ENCODE results near the gene HSPH1.

The HSPH1 gene

GRCh38 chr13:31192306-31192705 lies 30.6 kb upstream of the HSPH1 start:
- Histone ChIP-seq H3K27ac (ENCODE audit: poor library complexity, severe bottlenecking) (no peak overlapping the region), H3K4me3 (ENCODE audit: severe bottlenecking) (no peak overlapping the region), H3K4me1 (ENCODE audit: insufficient read depth, poor library complexity, severe bottlenecking) (no peaks in the 10 kb centered on the region), H3K27me3 (ENCODE audit: insufficient read depth, poor library complexity, severe bottlenecking) (no peaks in the 10 kb centered on the region), H3K36me3 (ENCODE audit: low read depth) (no peaks in the 10 kb centered on the region), H3K9me3 (ENCODE audit: severe bottlenecking) (no peaks in the 10 kb centered on the region)
- no peak for TF ChIP-seq CTCF (IDR thresholded peaks at IDR 0.05; ENCODE audit: poor library complexity, severe bottlenecking)
- ATAC-seq (ENCODE audit: low read depth): no peak
- no peak for DNase-seq (ENCODE audit: low spot score)

- no peak for TF ChIP-seq CTCF (IDR thresholded peaks at IDR 0.05; ENCODE audit: poor library complexity, severe bottlenecking)
- H3K36me3 ChIP-seq (ENCODE audit: low read depth): no peaks in the 10 kb centered on the region
- no peaks in the 10 kb centered on the region for H3K27me3 ChIP-seq (ENCODE audit: insufficient read depth, poor library complexity, severe bottlenecking)
- ATAC-seq (ENCODE audit: low read depth): no peak
- no peak overlapping the region for H3K27ac ChIP-seq (ENCODE audit: poor library complexity, severe bottlenecking)
- DNase-seq (ENCODE audit: low spot score): no peak
- H3K4me1 ChIP-seq (ENCODE audit: insufficient read depth, poor library complexity, severe bottlenecking): no peaks in the 10 kb centered on the region
- no peaks in the 10 kb centered on the region for H3K9me3 ChIP-seq (ENCODE audit: severe bottlenecking)
- H3K4me3 ChIP-seq (ENCODE audit: severe bottlenecking): no peak overlapping the region
These were observed 30.0 kb upstream of the HSPH1 start for GRCh38 chr13:31191748-31192147.

- H3K4me3 ChIP-seq (ENCODE audit: severe bottlenecking): no peak overlapping the region
- DNase-seq (ENCODE audit: low spot score) (no peak), ATAC-seq (ENCODE audit: low read depth) (no peak)
- TF ChIP-seq CTCF (IDR thresholded peaks at IDR 0.05; ENCODE audit: poor library complexity, severe bottlenecking): no peak
- H3K27ac ChIP-seq (ENCODE audit: poor library complexity, severe bottlenecking): no peak overlapping the region
- no peaks in the 10 kb centered on the region for H3K4me1 ChIP-seq (ENCODE audit: insufficient read depth, poor library complexity, severe bottlenecking)
- no peaks in the 10 kb centered on the region for H3K36me3 ChIP-seq (ENCODE audit: low read depth)
- H3K9me3 ChIP-seq (ENCODE audit: severe bottlenecking): no peaks in the 10 kb centered on the region
- H3K27me3 ChIP-seq (ENCODE audit: insufficient read depth, poor library complexity, severe bottlenecking): no peaks in the 10 kb centered on the region
These were observed 23.4 kb upstream of the HSPH1 start for GRCh38 chr13:31184981-31185645.

GRCh38 chr13:31184451-31184850 lies 22.7 kb upstream of the HSPH1 start:
- Histone ChIP-seq H3K27me3 (ENCODE audit: insufficient read depth, poor library complexity, severe bottlenecking) (no peaks in the 10 kb centered on the region), H3K27ac (ENCODE audit: poor library complexity, severe bottlenecking) (no peak overlapping the region), H3K36me3 (ENCODE audit: low read depth) (no peaks in the 10 kb centered on the region), H3K9me3 (ENCODE audit: severe bottlenecking) (no peaks in the 10 kb centered on the region), H3K4me3 (ENCODE audit: severe bottlenecking) (no peak overlapping the region), H3K4me1 (ENCODE audit: insufficient read depth, poor library complexity, severe bottlenecking) (no peaks in the 10 kb centered on the region)
- TF ChIP-seq CTCF (IDR thresholded peaks at IDR 0.05; ENCODE audit: poor library complexity, severe bottlenecking): no peak
- no peak for ATAC-seq (ENCODE audit: low read depth)
- DNase-seq (ENCODE audit: low spot score): no peak

GRCh38 chr13:31182987-31183386 lies 21.3 kb upstream of the HSPH1 start:
- Histone ChIP-seq H3K36me3 (ENCODE audit: low read depth) (no peaks in the 10 kb centered on the region), H3K4me3 (ENCODE audit: severe bottlenecking) (no peak overlapping the region), H3K9me3 (ENCODE audit: severe bottlenecking) (no peaks in the 10 kb centered on the region), H3K4me1 (ENCODE audit: insufficient read depth, poor library complexity, severe bottlenecking) (no peaks in the 10 kb centered on the region), H3K27ac (ENCODE audit: poor library complexity, severe bottlenecking) (no peak overlapping the region), H3K27me3 (ENCODE audit: insufficient read depth, poor library complexity, severe bottlenecking) (no peaks in the 10 kb centered on the region)
- DNase-seq (ENCODE audit: low spot score): no peak
- no peak for TF ChIP-seq CTCF (IDR thresholded peaks at IDR 0.05; ENCODE audit: poor library complexity, severe bottlenecking)
- ATAC-seq (ENCODE audit: low read depth): no peak
